ENCODE results near the gene PPP2R5C. TPM values are rescaled to one million over a fixed set of nuclear protein-coding genes. Genes with fewer than 3 reads are reported as not detected.

Gene PPP2R5C
- total RNA-seq, 1 experiment from 2014 or later, result 93.0 TPM

DNA sequence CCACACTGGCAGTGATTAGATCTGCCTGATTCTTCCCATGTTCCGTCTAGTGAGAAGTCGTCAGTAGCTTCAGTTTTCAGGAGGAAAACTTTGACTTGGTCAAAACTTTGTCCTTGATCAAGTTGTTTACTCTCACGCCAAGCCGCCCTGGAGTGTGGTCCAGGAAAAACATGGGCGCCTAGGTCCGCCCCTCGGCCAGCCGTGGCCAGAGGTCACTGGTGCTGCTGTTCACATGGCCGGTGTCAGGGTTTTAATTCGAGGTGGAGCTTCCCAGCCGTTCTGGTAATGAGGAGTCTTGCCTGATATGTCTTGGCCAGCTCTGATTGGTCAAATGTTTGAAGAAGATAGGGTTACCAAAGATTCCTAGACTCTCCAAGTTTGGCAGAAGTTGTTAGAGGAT, 71.5 kb downstream of the PPP2R5C start:
- H3K56ac ChIP-seq (ENCODE audit: insufficient read length, low read depth, low read length), result no peak overlapping the region
- H3K4me1 ChIP-seq (ENCODE audit: insufficient read depth, low read length), result peaks cover 3% of the 10 kb centered on the region; the same call in 1 of the 2 replicates
- H3K23me2 ChIP-seq (ENCODE audit: insufficient read length, low read depth, low read length, poor library complexity, severe bottlenecking), result no peaks in the 10 kb centered on the region
- no peak overlapping the region for H3K4me3 Mint-ChIP-seq
- no peak overlapping the region for H3K18ac ChIP-seq (ENCODE audit: insufficient read length, low read depth, low read length)
- H3K27me3 ChIP-seq (ENCODE audit: insufficient read depth, low read length), result no peaks in the 10 kb centered on the region
- DNase-seq, result no peak
- H2BK5ac ChIP-seq (ENCODE audit: insufficient read length, low read length), result no peak overlapping the region
- no peak overlapping the region for H3K27ac ChIP-seq (ENCODE audit: insufficient read length, low read depth, low read length)
- TF ChIP-seq, protein P1, sequence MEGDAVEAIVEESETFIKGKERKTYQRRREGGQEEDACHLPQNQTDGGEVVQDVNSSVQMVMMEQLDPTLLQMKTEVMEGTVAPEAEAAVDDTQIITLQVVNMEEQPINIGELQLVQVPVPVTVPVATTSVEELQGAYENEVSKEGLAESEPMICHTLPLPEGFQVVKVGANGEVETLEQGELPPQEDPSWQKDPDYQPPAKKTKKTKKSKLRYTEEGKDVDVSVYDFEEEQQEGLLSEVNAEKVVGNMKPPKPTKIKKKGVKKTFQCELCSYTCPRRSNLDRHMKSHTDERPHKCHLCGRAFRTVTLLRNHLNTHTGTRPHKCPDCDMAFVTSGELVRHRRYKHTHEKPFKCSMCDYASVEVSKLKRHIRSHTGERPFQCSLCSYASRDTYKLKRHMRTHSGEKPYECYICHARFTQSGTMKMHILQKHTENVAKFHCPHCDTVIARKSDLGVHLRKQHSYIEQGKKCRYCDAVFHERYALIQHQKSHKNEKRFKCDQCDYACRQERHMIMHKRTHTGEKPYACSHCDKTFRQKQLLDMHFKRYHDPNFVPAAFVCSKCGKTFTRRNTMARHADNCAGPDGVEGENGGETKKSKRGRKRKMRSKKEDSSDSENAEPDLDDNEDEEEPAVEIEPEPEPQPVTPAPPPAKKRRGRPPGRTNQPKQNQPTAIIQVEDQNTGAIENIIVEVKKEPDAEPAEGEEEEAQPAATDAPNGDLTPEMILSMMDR (conservative IDR thresholded peaks at IDR 0.05), result no peak
- H2BK20ac ChIP-seq (ENCODE audit: low read depth, low read length, poor library complexity, severe bottlenecking), result no peak overlapping the region
- H2BK15ac ChIP-seq (ENCODE audit: low read depth, low read length), result no peak overlapping the region
- H3K4ac ChIP-seq (ENCODE audit: low read depth, low read length), result no peak overlapping the region
- H3K4me2 ChIP-seq (ENCODE audit: insufficient read depth, insufficient read length, low read length), result no peak overlapping the region
- H3K4me1 Mint-ChIP-seq, result peaks cover 9 to 10% of the 10 kb centered on the region in 2 experiments
- no peak overlapping the region for H4K91ac ChIP-seq (ENCODE audit: insufficient read length, low read depth, low read length)
- H4K5ac ChIP-seq (ENCODE audit: insufficient read length, low read depth, low read length), result no peak overlapping the region
- no peak overlapping the region for H3K23ac ChIP-seq (ENCODE audit: insufficient read length, low read depth, low read length)
- H3K79me1 ChIP-seq (ENCODE audit: insufficient read depth, low read depth, low read length, poor library complexity, severe bottlenecking), result peaks cover 3% of the 10 kb centered on the region
- H3K9ac ChIP-seq (ENCODE audit: extremely low read depth, insufficient read length, low read length), result no peak overlapping the region
- peaks cover 5% of the 10 kb centered on the region; the same call in 1 of the 2 replicates for H3K79me2 ChIP-seq (ENCODE audit: insufficient read depth, low read length)
- peak overlapping the region in 1 of 3 experiments; percentile 65; a peak in 2 of 7 replicates for H3K27ac Mint-ChIP-seq
- no peak overlapping the region for H2AFZ ChIP-seq (ENCODE audit: low read length)
- no peaks in the 10 kb centered on the region for H3K27me3 Mint-ChIP-seq (ENCODE audit: low read depth)
- H3K36me3 Mint-ChIP-seq (ENCODE audit: insufficient read depth in 1 of 3, low read depth in 3 of 3), result no peaks in the 10 kb centered on the region; a peak in 1 of 7 replicates
- no peaks in the 10 kb centered on the region for H3K9me3 Mint-ChIP-seq
- no peaks in the 10 kb centered on the region for H4K20me1 ChIP-seq (ENCODE audit: control insufficient read depth, insufficient read depth, insufficient read length)
- no peak overlapping the region for H3T11ph ChIP-seq (ENCODE audit: low read length)
- no peak overlapping the region for H2BK12ac ChIP-seq (ENCODE audit: insufficient read length, low read depth, low read length)
- WGBS (ENCODE audit: extremely low coverage, insufficient read length, low lambda C conversion rate), result no CpG with 5 or more reads among the region's 11 CpGs
- H3K9me3 ChIP-seq (ENCODE audit: control insufficient read depth, low read depth, low read length), result no peaks in the 10 kb centered on the region
- H2BK120ac ChIP-seq (ENCODE audit: low read depth, low read length, poor library complexity, severe bottlenecking), result no peak overlapping the region
- no peak overlapping the region for H3K14ac ChIP-seq (ENCODE audit: insufficient read depth, low read length)
- no peak overlapping the region for H2AK5ac ChIP-seq (ENCODE audit: insufficient read length, low read length)
- no peak overlapping the region for H4K8ac ChIP-seq (replicated peaks; ENCODE audit: insufficient read length, low read depth, low read length)
